GM19351 (cell line): ENCODE data around the gene CADPS2.
"Not testable (repeated sequence)": the region's sequence is repeated elsewhere in the genome, so short reads cannot be mapped to it uniquely, and the experiment has no call there.

Experiments
- ATAC-seq: cut with Tn5 transposase; IDR thresholded peaks from one replicate; pipeline ENCODE4 v1.9.1; 2021; ENCODE audit warnings: mild to moderate bottlenecking, moderate library complexity; ENCODE audit not compliant: unreplicated experiment

Gene CADPS2

GRCh38 chr7:122717356-122718089 is 168.7 kb downstream of the CADPS2 start:
- no peak for ATAC-seq

- ATAC-seq = no peak
These were observed 171.1 kb downstream of the CADPS2 start for GRCh38 chr7:122715183-122715582.

GRCh38 chr7:122710916-122711315 is 175.3 kb downstream of the CADPS2 start:
- no peak for ATAC-seq

GRCh38 chr7:122709930-122710646 is 176.2 kb downstream of the CADPS2 start:
- ATAC-seq = no peak

GRCh38 chr7:122706836-122707235 is 179.4 kb downstream of the CADPS2 start:
- ATAC-seq = no peak

- no peak for ATAC-seq
These were observed 183.3 kb downstream of the CADPS2 start, which contains the start of gene RNF148 for GRCh38 chr7:122702872-122703510. Gene RNF148, minus strand, starts transcription at chr7:122702922. Its CDS starts 172 bp downstream, at chr7:122702750.

- ATAC-seq = no peak
These were observed 187.2 kb downstream of the CADPS2 start, which contains the start of gene RNF133 for GRCh38 chr7:122699017-122699416. Gene RNF133, minus strand, starts transcription at chr7:122699117. Its CDS starts 199 bp downstream, at chr7:122698918.

- no peak for ATAC-seq
These were observed 190.4 kb downstream of the CADPS2 start for GRCh38 chr7:122695816-122696215.

- no peak for ATAC-seq
These were observed 191.6 kb downstream of the CADPS2 start for GRCh38 chr7:122694697-122695096.

GRCh38 chr7:122692769-122693309 is 193.4 kb downstream of the CADPS2 start:
- ATAC-seq = no peak

- no peak for ATAC-seq
These were observed 194.6 kb downstream of the CADPS2 start for GRCh38 chr7:122691569-122692235.

GRCh38 chr7:122689346-122690109 is 196.7 kb downstream of the CADPS2 start:
- ATAC-seq = no peak

GRCh38 chr7:122688400-122688998 is 197.8 kb downstream of the CADPS2 start:
- no peak for ATAC-seq

GRCh38 chr7:122686360-122686878 is 199.8 kb downstream of the CADPS2 start:
- ATAC-seq = no peak

GRCh38 chr7:122684504-122684903 is 201.8 kb downstream of the CADPS2 start:
- no peak for ATAC-seq

GRCh38 chr7:122682815-122683550 is 203.3 kb downstream of the CADPS2 start:
- no peak for ATAC-seq

- not testable (repeated sequence) for ATAC-seq
These were observed 205.1 kb downstream of the CADPS2 start for GRCh38 chr7:122681186-122681585.

GRCh38 chr7:122679813-122680212 is 206.4 kb downstream of the CADPS2 start:
- no peak for ATAC-seq

- not testable (repeated sequence) for ATAC-seq
These were observed 207.0 kb downstream of the CADPS2 start for GRCh38 chr7:122679269-122679709.
